GM21529 (cell line): ENCODE measurements around the gene HINFP.
A peak's percentile ranks its signal among the peaks of the same experiment; 100 is the strongest.
"Not testable (repeated sequence)": the region's sequence is repeated elsewhere in the genome, so short reads cannot be mapped to it uniquely, and the experiment has no call there.

Source experiments
- ATAC-seq: cut with Tn5 transposase; IDR thresholded peaks from one replicate; pipeline ENCODE4 v1.9.1; 2021; ENCODE audit not compliant: unreplicated experiment

HINFP gene

GRCh38 chr11:119154178-119154577 lies 32.8 kb downstream of the HINFP start:
- ATAC-seq: no peak

DNA sequence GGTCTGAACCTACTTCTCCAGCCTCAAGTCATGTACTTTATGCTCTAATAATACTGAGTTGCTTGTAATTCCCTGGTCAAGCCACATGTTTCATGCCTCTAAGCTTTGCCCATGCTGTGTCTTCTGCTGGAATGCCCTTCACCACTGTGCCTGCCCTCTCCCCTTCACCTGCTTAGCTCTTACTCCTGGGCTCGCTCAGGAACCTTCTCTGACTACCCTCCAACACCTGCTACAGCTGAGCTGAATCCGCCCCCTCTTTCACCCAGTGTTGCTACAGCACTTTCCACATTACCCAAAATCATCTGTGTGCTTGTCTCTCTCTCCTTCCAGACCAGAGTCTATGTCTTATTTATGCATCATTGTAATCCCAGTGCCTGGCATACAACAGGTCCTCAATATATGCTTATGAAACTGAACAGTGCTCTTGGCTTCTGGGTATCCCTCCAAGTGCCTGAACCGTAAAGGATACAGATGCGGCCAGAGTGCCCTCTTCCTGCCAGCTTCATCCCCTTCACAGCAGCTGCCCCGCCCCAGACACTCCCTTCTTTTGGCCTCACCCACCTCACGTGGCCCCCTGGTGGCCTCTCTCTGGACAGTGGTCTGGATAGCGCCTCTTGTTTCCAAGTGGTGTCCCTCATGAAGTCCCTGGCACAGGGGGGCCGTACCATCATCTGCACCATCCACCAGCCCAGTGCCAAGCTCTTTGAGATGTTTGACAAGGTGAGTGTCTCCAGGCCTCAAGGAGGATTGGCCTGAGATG lies 34.5 kb downstream of the HINFP start:
- ATAC-seq: no peak

GRCh38 chr11:119156496-119156895 lies 35.1 kb downstream of the HINFP start:
- ATAC-seq: no peak

DNA sequence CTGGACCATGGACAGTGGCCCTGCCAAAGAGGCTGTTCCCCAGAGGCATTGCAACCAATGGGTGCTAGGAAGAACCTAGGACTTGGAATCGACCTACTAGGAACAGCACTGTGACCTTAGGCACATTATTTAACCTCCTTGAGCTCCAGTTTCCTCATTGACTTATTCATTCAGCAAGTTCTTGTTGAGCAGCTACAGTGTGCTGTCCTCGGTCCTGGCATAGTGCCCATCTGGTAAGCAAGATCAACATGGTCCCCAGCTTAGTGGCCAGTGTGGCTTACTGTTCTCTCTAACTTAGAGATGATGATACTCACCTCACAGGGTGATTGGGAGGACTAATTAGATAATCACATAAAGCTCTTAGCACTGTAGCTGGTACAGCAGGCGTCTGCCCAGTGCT lies 35.7 kb downstream of the HINFP start:
- no peak for ATAC-seq

- no peak for ATAC-seq
Measured at GRCh38 chr11:119158467-119158866, 37.1 kb downstream of the HINFP start.

DNA sequence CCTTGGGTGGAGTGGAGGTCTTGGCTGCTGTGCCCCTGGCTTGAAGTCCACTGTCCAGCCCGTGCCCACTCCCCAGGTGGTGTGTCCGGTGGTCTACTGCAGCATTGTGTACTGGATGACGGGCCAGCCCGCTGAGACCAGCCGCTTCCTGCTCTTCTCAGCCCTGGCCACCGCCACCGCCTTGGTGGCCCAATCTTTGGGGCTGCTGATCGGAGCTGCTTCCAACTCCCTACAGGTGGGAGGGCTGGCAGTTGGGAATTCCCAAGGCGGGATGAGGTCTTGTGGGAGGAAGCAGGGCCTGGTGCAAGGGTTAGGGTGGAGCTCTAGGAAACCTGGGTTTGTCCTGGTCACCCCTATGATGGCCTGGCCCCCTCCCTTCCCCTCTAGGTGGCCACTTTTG lies 38.8 kb downstream of the HINFP start:
- ATAC-seq: no peak

DNA sequence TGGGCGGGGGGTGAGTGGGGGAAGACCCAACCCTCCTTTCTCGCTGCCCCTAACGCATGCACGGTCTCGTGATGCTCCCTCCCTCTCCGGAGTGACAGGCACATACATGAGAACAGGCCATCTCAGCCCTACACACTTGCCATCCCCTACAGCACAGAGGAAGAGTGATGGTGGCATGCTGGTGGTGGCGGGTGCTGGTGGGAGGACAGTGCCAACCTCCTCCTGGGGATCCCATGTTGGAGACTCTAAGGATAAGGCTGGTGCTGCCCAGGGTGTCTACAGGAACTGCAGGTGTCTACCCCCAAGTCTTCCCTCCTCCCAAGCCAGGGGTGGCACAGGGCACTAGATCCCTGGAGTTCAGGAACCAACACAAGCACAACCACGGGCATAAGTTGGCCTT lies 40.5 kb downstream of the HINFP start:
- ATAC-seq: no peak

- no peak for ATAC-seq
Measured at GRCh38 chr11:119166368-119167076, 45.1 kb downstream of the HINFP start.

GRCh38 chr11:119167077-119167458 lies 45.7 kb downstream of the HINFP start:
- ATAC-seq: not testable (repeated sequence)

GRCh38 chr11:119167933-119168332 lies 46.6 kb downstream of the HINFP start:
- no peak for ATAC-seq

DNA sequence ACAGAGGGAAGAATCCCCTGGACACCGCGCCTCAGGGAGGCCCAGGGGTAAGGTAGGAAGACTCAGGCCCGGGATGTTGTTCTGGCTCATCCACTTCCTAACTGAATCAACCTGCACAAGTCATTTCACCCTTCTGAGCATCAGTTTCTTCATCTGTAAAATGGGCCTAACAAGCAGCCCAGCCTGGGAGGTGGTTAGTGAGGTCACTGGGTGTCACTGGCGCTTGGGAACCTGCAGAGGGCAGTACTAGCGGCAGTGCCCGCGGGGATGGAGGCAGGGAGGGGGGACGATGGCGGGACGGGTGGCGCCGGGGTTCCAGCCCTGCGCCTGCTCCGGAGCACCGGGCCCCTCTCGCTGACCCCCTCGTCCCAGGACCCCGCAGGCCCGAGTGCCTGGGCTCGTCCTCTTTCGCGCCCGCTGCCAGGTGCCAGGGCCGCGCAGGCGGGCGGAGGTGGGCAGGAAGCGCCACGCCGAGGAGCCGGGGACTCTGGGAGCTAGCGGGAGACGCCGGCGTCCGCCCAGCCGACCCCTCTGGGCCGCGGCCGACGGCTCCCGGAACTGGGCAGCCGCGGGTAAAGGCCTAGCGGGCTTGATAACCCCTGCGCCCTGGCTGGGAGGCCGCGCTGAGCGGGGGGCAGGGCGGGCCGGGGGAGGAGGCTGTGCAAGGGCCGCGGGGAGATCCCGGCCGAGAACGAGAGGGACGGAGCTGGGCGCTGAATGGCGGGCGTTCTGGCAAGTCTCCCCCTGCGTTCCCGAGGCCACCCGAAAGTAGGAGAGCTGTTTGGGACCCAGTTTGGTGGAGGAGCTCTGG lies 47.3 kb downstream of the HINFP start, which contains the start of gene NLRX1:
Gene NLRX1 (plus strand): TSS at position 255 of the 811 bp plus-strand sequence. CDS start 2,679 bp downstream, outside the sequence.
- ATAC-seq: peak; percentile 94

- ATAC-seq: peak; percentile 24
Measured at GRCh38 chr11:119169282-119169719, 47.9 kb downstream of the HINFP start.

DNA sequence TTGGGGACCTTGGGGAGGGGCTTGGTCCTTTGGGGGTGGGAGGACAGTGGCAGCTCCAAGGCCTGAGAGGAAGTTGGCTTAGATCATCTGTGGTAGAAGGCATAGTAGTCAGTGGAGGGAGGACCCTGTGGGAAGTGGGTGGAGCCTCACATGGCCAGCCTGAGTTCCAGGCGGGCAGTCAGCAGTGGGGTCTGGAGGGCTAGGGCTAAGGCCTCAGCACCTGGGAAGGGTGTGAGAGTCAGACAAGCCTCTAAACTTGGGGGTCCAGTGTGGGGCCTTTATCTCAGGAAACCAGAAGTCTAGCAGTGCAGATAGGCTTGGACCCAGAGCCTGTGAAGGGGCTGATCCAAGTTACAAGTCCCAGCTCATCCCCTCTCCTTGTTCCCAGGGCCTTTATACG lies 51.1 kb downstream of the HINFP start:
- ATAC-seq: no peak

GRCh38 chr11:119173453-119173852 lies 52.1 kb downstream of the HINFP start:
- ATAC-seq: no peak

DNA sequence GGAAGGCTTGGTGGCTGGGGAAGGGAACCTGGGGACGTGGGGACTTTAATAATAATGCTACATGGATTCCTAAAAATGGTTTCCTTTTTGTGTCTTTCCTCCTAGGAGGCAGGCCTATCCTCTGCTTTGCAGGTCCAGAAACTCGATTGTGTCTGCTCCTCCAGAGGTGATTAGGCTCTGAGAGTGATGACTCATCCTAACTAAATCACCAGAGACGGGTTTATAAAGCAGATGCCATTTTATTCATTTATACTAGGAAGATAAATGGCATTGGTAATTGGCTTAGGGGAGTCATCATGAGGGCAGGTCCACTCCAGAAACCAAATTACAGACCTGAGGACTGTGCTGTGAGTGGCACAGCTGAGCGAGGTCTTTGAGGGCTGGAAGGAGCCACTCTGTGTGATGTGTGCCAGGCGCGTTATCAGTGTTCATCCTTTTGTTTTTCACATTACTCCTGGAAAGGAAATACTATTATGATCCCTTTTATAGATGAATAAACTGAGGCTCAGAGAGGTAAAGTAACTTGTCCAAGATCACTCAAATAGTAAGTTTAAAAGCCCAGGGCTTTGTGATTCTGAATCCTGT lies 54.2 kb downstream of the HINFP start:
- no peak for ATAC-seq

- ATAC-seq: no peak
Measured at GRCh38 chr11:119178166-119178680, 56.8 kb downstream of the HINFP start.

DNA sequence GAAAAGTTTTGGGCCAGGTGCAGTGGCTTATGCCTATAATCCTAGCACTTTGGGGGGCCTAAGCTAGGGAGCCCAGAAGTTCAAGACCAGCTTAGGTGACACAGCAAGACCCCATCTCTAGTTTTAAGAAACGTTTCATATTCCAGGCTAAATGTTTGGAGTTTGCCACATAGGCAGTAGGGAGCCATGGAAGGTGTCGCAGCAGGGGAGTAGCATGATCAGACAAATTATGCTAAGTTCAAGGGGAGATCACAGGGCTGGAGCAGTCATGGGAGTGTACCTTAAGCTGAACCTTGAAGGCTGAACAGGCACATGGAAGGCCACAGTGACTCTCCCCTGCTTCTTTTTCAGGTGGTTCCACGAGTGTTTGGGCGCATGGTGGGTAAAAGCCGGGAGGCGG lies 58.0 kb downstream of the HINFP start:
- ATAC-seq: no peak

- no peak for ATAC-seq
Measured at GRCh38 chr11:119179983-119180382, 58.6 kb downstream of the HINFP start.

DNA sequence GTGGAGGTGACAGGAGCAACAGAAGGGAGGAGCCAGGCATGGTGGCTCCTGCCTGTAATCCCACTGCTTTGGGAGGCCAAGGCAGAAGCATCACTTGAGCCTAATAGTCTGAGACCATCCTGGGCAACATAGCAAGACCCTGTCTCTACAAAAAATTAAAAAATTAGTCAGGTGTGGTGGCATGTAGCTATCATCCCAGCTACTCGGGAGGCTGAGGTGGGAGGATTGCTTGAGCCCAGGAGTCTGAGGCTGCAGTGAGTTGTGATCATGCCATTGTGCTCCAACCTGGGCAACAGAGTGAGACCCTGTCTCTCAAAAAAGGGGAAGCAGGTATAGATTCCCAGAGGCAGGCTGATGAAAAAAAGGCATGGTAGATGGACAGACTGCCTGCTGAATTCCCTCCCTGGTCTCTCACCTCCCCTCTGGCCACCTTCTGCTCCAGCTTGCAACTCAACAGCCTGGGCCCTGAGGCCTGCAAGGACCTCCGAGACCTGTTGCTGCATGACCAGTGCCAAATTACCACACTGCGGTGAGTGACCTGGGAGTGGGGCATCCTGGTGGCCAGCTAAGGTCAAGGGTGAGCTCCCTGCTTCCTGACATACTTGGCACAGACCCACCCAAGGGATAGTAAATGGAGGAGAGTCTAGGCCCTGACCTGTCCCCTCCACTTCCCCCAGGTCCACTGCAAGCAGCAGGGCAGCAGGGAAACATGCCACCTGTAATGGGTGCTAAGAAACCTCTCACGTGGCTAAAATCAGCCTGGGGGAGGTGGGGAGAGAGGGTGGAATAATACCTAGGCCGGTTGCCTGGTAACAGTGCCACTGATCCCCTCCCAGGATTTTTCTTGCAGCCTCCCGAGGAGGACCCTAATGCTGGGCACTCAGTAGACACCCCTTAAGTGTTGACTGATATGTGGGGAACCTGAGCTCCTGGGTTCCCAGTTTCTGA lies 59.6 kb downstream of the HINFP start:
- no peak for ATAC-seq
